SKM-1 (cell line): ENCODE data around the gene ROR1.

Experiments used
- DNase-seq: peaks from one replicate; lab custom pipeline; 2025; ENCODE audit not compliant: unreplicated experiment; lab: John Stamatoyannopoulos, UW

ROR1 gene

GRCh38 chr1:63967901-63968300, 194.1 kb downstream of the ROR1 start:
- no peak for DNase-seq

GRCh38 chr1:63968663-63969440, 195.0 kb downstream of the ROR1 start:
- DNase-seq = no peak

GRCh38 chr1:63969441-63969901, 195.7 kb downstream of the ROR1 start:
- no peak for DNase-seq

GRCh38 chr1:63971557-63971956, 197.7 kb downstream of the ROR1 start:
- DNase-seq = no peak

GRCh38 chr1:63973005-63973419, 199.2 kb downstream of the ROR1 start:
- no peak for DNase-seq

- DNase-seq = no peak
Observed at GRCh38 chr1:63974966-63975365, 201.1 kb downstream of the ROR1 start.

GRCh38 chr1:63975481-63975880, 201.7 kb downstream of the ROR1 start:
- DNase-seq = no peak

GRCh38 chr1:63976006-63976405, 202.2 kb downstream of the ROR1 start:
- DNase-seq = no peak

- no peak for DNase-seq
Observed at GRCh38 chr1:63977466-63977865, 203.6 kb downstream of the ROR1 start.

- DNase-seq = no peak
Observed at GRCh38 chr1:63980740-63981407, 207.1 kb downstream of the ROR1 start.

GRCh38 chr1:63981408-63981773, 207.6 kb downstream of the ROR1 start:
- DNase-seq = no peak

- DNase-seq = no peak
Observed at GRCh38 chr1:63982201-63982600, 208.4 kb downstream of the ROR1 start.

GRCh38 chr1:63983391-63984256, 209.8 kb downstream of the ROR1 start:
- no peak for DNase-seq

GRCh38 chr1:63984257-63984929, 210.6 kb downstream of the ROR1 start:
- no peak for DNase-seq

GRCh38 chr1:63984930-63985290, 211.1 kb downstream of the ROR1 start:
- DNase-seq = no peak

GRCh38 chr1:63987014-63987627, 213.3 kb downstream of the ROR1 start:
- no peak for DNase-seq

GRCh38 chr1:63987628-63988024, 213.8 kb downstream of the ROR1 start:
- DNase-seq = no peak

GRCh38 chr1:63988941-63989340, 215.1 kb downstream of the ROR1 start:
- no peak for DNase-seq

- no peak for DNase-seq
Observed at GRCh38 chr1:63991685-63992084, 217.9 kb downstream of the ROR1 start.

GRCh38 chr1:64000021-64000420, 226.2 kb downstream of the ROR1 start:
- DNase-seq = no peak

- DNase-seq = no peak
Observed at GRCh38 chr1:64001038-64001437, 227.2 kb downstream of the ROR1 start.
